Frontal cortex (tissue), 4 donors: Measurements from ENCODE around the gene PCSK4. TPM values are rescaled to one million over a fixed set of nuclear protein-coding genes. Genes with fewer than 3 reads are reported as not detected.
"Not testable (repeated sequence)": the region's sequence is repeated elsewhere in the genome, so short reads cannot be mapped to it uniquely, and the experiment has no call there.

Experiments used
- DNase-seq, 2 donors: peaks; one replicate each; pipeline ENCODE4 v3.0.0; 2012; ENCODE audit warnings: low spot score in 2 of 2
- FAIRE-seq: peaks from 2 replicates; lab custom pipeline; 2012; peaks lifted over from hg19 to GRCh38; lab: Jason Lieb, UNC
- total RNA-seq: library from RNA; depleted of rRNA; stranded (reverse); fragments of >200 nt; gene quantifications from one replicate; pipeline ENCODE4 v1.2.3, GENCODE V29; 2014
- donor health status: control.
- donor health status: control.
- donor health status: control.

PCSK4 gene
- total RNA-seq, 1 donor from 2014 or later = 3.7 TPM

GRCh38 chr19:1507192-1507660 lies 17.1 kb upstream of the PCSK4 start:
- no peak for FAIRE-seq
- no peak for DNase-seq

GRCh38 chr19:1505991-1506881 lies 16.1 kb upstream of the PCSK4 start:
- FAIRE-seq (no peak), DNase-seq (peak in 1 of 2 donors; percentile 30)

- no peak for FAIRE-seq
Observed at GRCh38 chr19:1505012-1505411, 14.9 kb upstream of the PCSK4 start.

GRCh38 chr19:1503925-1504773 lies 14.0 kb upstream of the PCSK4 start:
- DNase-seq (no peak), FAIRE-seq (no peak)

More at GRCh38 chr19:1505012-1505411, 14.9 kb upstream of the PCSK4 start:
- DNase-seq = no peak

- FAIRE-seq = no peak
- peak; percentile 48 to 67 for DNase-seq
Observed at GRCh38 chr19:1503089-1503924, 13.2 kb upstream of the PCSK4 start.

- FAIRE-seq (no peak), DNase-seq (no peak)
Observed at GRCh38 chr19:1502433-1503088, 12.4 kb upstream of the PCSK4 start.

GRCh38 chr19:1501200-1501595 lies 11.0 kb upstream of the PCSK4 start:
- no peak for DNase-seq
- FAIRE-seq = no peak

GRCh38 chr19:1499231-1499630 lies 9.1 kb upstream of the PCSK4 start:
- not testable (repeated sequence) for FAIRE-seq

GRCh38 chr19:1497578-1498235 lies 7.6 kb upstream of the PCSK4 start:
- FAIRE-seq (no peak), DNase-seq (no peak)

More at GRCh38 chr19:1499231-1499630, 9.1 kb upstream of the PCSK4 start:
- DNase-seq = not testable (repeated sequence)

- DNase-seq (no peak), FAIRE-seq (no peak)
Observed at GRCh38 chr19:1496714-1497577, 6.8 kb upstream of the PCSK4 start.

GRCh38 chr19:1495799-1496713 lies 5.9 kb upstream of the PCSK4 start:
- DNase-seq (no peak), FAIRE-seq (no peak)

GRCh38 chr19:1495051-1495798 lies 5.1 kb upstream of the PCSK4 start:
- FAIRE-seq (no peak), DNase-seq (no peak)

- no peak for FAIRE-seq
- no peak for DNase-seq
Observed at GRCh38 chr19:1494115-1494815, 4.1 kb upstream of the PCSK4 start.

GRCh38 chr19:1492474-1493006 lies 2.4 kb upstream of the PCSK4 start:
- DNase-seq (no peak), FAIRE-seq (no peak)

GRCh38 chr19:1491849-1492170 lies 1.7 kb upstream of the PCSK4 start:
- FAIRE-seq = no peak
- DNase-seq = no peak
